GM19193 (cell line): Measurements from ENCODE around the gene HIVEP3.

ENCODE experiments used
- POLR2A ChIP-seq: IDR thresholded peaks from 4 replicates; pipeline ENCODE4 v1.6.1; 2011; ENCODE audit not compliant: insufficient read depth, insufficient read length; ENCODE audit errors: extremely low read depth

The HIVEP3 gene

GRCh38 chr1:41657679-41658295 is 260.9 kb downstream of the HIVEP3 start:
- TF ChIP-seq POLR2A, result no peak

DNA sequence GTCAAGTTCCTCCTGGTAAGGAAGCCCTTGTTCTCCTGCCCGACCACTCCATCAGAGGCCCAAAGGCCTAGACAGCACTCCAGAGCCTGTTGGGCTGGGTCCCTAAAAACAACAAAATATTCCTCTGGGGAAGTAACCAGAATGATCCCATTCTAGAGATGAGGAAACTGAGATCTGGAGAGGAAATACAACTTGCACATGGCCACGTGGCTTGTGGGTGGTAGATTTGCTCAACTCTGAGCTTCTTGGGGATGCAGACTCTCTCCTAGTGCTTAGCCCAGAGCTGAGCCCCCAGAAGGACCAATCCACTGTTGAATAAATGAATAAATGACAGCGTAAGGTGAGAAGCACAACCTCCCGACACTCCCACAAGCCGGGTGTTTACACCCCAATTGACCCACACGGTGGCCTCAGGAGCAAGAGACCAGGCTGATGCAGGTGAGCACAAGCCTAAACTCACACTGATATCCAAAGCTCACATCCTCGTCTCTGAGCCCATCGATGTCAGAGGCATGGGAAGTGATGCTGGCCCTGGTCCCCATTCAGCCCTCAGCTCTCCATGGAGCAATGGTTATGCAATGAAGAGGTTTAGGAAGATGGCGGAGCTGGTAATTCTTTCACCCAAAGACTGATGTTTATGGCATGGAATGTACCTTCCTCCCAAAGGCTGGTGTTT is 261.8 kb downstream of the HIVEP3 start:
- no peak for TF ChIP-seq POLR2A

- TF ChIP-seq POLR2A, result no peak
Observed at GRCh38 chr1:41656068-41656467, 262.7 kb downstream of the HIVEP3 start.

- TF ChIP-seq POLR2A, result no peak
Observed at GRCh38 chr1:41655632-41656031, 263.1 kb downstream of the HIVEP3 start.

- no peak for TF ChIP-seq POLR2A
Observed at GRCh38 chr1:41653574-41653973, 265.1 kb downstream of the HIVEP3 start.

- no peak for TF ChIP-seq POLR2A
Observed at GRCh38 chr1:41652384-41653265, 266.1 kb downstream of the HIVEP3 start.

DNA sequence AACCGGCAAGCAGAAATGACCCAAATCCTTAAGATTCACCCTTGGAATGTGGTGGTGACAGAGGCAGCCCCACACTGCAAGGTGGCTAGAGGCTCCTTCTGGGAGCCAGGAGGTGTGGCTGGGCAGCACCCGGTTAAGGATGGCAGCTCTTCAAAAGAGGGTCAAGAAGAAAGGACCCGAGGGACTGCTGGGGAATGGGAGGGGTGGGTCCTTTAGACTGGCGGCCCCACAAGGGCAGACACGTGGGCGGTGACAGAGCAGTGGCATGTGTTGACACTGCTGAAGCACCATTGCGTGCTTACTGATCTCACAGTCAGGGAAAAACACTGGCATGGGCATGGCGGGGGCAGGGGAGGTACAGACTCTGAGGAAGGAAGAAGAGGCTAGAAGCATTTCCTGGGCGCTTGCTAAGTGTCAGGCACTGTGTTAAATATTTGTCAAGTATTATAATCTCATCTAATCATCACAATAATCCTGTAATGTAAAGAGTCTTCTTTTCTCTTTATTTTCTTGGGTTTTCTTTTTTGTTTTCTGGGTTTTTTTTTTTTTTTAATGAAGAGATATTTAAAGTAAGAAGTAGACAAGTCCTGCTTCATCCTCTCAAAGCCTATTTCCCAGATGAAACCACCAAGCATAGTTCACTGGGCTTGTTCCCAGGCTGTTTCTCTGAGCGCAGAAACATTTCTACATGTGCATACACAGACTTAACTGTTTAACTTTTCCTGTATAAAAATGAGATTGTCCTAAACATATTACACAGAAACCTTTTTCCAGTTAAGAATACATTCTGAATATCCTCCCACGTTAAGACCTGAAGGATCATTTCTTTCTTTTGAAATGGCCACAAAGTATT is 268.5 kb downstream of the HIVEP3 start:
- no peak for TF ChIP-seq POLR2A

- no peak for TF ChIP-seq POLR2A
Observed at GRCh38 chr1:41649396-41650027, 269.2 kb downstream of the HIVEP3 start.

GRCh38 chr1:41648844-41649243 is 269.9 kb downstream of the HIVEP3 start:
- no peak for TF ChIP-seq POLR2A

DNA sequence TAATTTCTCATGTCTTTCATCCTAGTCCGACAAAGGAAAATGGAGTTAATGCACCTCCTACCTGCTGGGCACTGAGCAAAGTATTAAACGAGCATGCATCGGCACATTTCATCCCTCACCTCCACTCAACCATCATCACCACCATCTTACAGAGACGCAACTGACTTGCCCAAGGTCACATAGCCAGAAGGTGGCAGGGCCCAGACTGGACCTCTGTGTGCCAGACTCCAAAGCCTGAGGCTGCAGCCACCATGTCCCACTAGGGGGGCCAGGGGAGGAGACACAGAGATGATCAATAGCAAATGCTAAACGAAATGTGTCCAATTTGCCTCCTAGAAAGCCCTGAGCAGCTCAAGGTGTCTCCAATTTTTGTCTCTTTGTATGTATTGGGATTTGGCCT is 270.5 kb downstream of the HIVEP3 start:
- no peak for TF ChIP-seq POLR2A

- no peak for TF ChIP-seq POLR2A
Observed at GRCh38 chr1:41647221-41648135, 271.2 kb downstream of the HIVEP3 start.

- no peak for TF ChIP-seq POLR2A
Observed at GRCh38 chr1:41646186-41646585, 272.5 kb downstream of the HIVEP3 start.

DNA sequence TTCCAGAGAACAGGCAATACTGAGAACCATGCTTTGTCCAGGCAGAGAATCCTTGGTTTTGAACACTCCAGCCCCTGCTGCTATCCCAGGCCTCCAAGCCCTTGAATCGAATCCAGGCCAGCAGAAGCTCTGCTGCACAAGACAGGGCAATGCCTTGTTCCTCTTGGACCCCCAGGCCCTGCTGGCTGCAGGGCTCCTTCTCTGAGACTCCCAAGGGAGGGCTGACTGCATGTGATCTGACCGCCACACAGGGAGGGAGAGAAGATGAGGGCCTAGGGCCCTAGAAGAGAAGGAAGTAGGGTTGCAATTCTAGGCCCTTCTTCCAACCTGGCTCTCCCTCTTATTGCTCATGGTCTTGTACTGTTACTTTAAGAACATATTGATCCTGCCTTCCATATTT is 273.7 kb downstream of the HIVEP3 start:
- TF ChIP-seq POLR2A, result no peak

GRCh38 chr1:41642922-41643821 is 275.6 kb downstream of the HIVEP3 start:
- no peak for TF ChIP-seq POLR2A
